Endothelial cell of umbilical vein (primary cell): ENCODE measurements around the gene BIN2. TPM values are rescaled to one million over a fixed set of nuclear protein-coding genes. Genes with fewer than 3 reads are reported as not detected.
A peak's percentile ranks its signal among the peaks of the same experiment; 100 is the strongest.

Experiments used
- BruUV-seq: library from RNA; stranded (reverse); fragments of 400-500 nt; replicated peaks from 2 replicates; lab custom pipeline; 2021; lab: Mats Ljungman, UMichigan
- CTCF ChIA-PET: fragments of 300-600, 350-600 bp; sonication (Branson Sonifier 250); formaldehyde crosslinking; loops from one replicate; lab custom pipeline; 2021; ENCODE audit warnings: antibody characterized with exemption, inconsistent platforms; lab: Charles Lee
- POLR2A ChIA-PET: fragments of 300-600, 350-600 bp; sonication (Branson Sonifier 250); formaldehyde crosslinking; loops from one replicate; lab custom pipeline; 2021; ENCODE audit warnings: antibody characterized with exemption, inconsistent platforms; lab: Charles Lee
- DNase-seq: peaks from one replicate; pipeline ENCODE4 v3.0.0-alpha.2; 2011; ENCODE audit warnings: low read depth, low spot score
- FAIRE-seq: peaks from 2 replicates; lab custom pipeline; 2011; peaks lifted over from hg19 to GRCh38; lab: Jason Lieb, UNC
- H2AFZ ChIP-seq: 2 replicates; pipeline ENCODE4 v1.6.0; 2012; ENCODE audit warnings: low read depth, low read length, control low read depth, inconsistent platforms
- H3K27ac ChIP-seq: 2 replicates; pipeline ENCODE4 v1.5.1; 2011; ENCODE audit warnings: low read depth, mild to moderate bottlenecking, control low read depth, low read length, moderate library complexity; ENCODE audit not compliant: insufficient read depth
- H3K27me3 ChIP-seq, 2 experiments: 2 replicates each; pipeline versions ENCODE4 v1.6.0 to v1.6.1; 2011; ENCODE audit warnings: low read length in 2 of 2, mixed read lengths in 1 of 2; ENCODE audit not compliant: control insufficient read depth in 2 of 2, insufficient read depth in 2 of 2
- H3K36me3 ChIP-seq, 2 experiments: 2 replicates in 1 of 2; 3 replicates in 1 of 2; pipeline ENCODE4 v1.5.1; 2011; ENCODE audit warnings: low read length in 2 of 2, mild to moderate bottlenecking in 1 of 2, moderate library complexity in 1 of 2; ENCODE audit not compliant: control insufficient read depth in 2 of 2, insufficient read depth in 2 of 2; ENCODE audit errors: extremely low read depth in 1 of 2
- H3K4me1 ChIP-seq: 3 replicates; pipeline ENCODE4 v1.5.1; 2011; ENCODE audit warnings: mild to moderate bottlenecking, low read length; ENCODE audit not compliant: control insufficient read depth, insufficient read depth; ENCODE audit errors: extremely low read depth
- H3K4me2 ChIP-seq: 2 replicates; pipeline ENCODE4 v1.6.1; 2011; ENCODE audit warnings: low read length, control low read depth, mixed read lengths; ENCODE audit not compliant: insufficient read depth
- H3K4me3 ChIP-seq, 3 experiments: fragments of 200-600 bp in 1 of 3; sonication (generic), shearing (Covaris generic) in 1 of 3; replicated peaks in 1 of 3; 2 replicates each; pipeline ENCODE4 v1.5.1; 2011 to 2016; ENCODE audit warnings: control low read depth in 3 of 3, low read length in 3 of 3, mild to moderate bottlenecking in 2 of 3, inconsistent platforms in 1 of 3, low read depth in 1 of 3, moderate library complexity in 1 of 3; ENCODE audit not compliant: insufficient read depth in 1 of 3
- H3K79me2 ChIP-seq: 2 replicates; pipeline ENCODE4 v1.6.0; 2012; ENCODE audit warnings: low read length, inconsistent platforms; ENCODE audit not compliant: control insufficient read depth, insufficient read depth
- H3K9ac ChIP-seq: replicated peaks from 2 replicates; pipeline ENCODE3; 2011; ENCODE audit warnings: low read length, control low read depth; ENCODE audit not compliant: insufficient read depth; ENCODE audit errors: extremely low read depth
- H3K9me1 ChIP-seq: replicated peaks from 3 replicates; pipeline ENCODE4 v1.6.0; 2011; ENCODE audit warnings: mild to moderate bottlenecking, low read length; ENCODE audit not compliant: control insufficient read depth, insufficient read depth; ENCODE audit errors: extremely low read depth
- H3K9me3 ChIP-seq: replicated peaks from 2 replicates; pipeline ENCODE4 v1.5.1; 2012; ENCODE audit warnings: low read length, inconsistent platforms; ENCODE audit not compliant: control insufficient read depth, insufficient read depth
- H4K20me1 ChIP-seq: replicated peaks from 2 replicates; pipeline ENCODE3; 2011; ENCODE audit warnings: mild to moderate bottlenecking, low read length; ENCODE audit not compliant: control insufficient read depth, insufficient read depth; ENCODE audit errors: extremely low read depth
- EZH2 ChIP-seq: IDR thresholded peaks from 2 replicates; pipeline ENCODE4 v1.6.1; 2012; ENCODE audit warnings: borderline replicate concordance, low read depth, mild to moderate bottlenecking, moderate library complexity, low read length, inconsistent platforms; ENCODE audit not compliant: severe bottlenecking
- GATA2 ChIP-seq: IDR thresholded peaks from 2 replicates; pipeline ENCODE4 v1.7.0; 2011; ENCODE audit warnings: low read depth, mild to moderate bottlenecking, moderate library complexity, mixed read lengths, low read length; ENCODE audit not compliant: insufficient read length, insufficient read depth
- MYC ChIP-seq: IDR thresholded peaks from one replicate; pipeline ENCODE4 v1.6.1; 2011; ENCODE audit warnings: mild to moderate bottlenecking, low read depth, low read length
- POLR2AphosphoS5 ChIP-seq: IDR thresholded peaks from 2 replicates; pipeline ENCODE4 v1.6.1; 2012; ENCODE audit warnings: low read depth, mild to moderate bottlenecking, control low read depth, low read length, moderate library complexity; ENCODE audit not compliant: insufficient read depth
- dilution Hi-C: fragments of 300-500 bp; cut with MboI; formaldehyde crosslinking; loops from one replicate; pipeline ENCODE4 v1.15.0; 2019; ENCODE audit warnings: low sequenced_read_pairs; ENCODE audit not compliant: extremely low pct_ligation_motif_present
- intact Hi-C: fragments of 100-400 bp; cut with micrococcal nuclease; formaldehyde crosslinking; loops from one replicate; pipeline ENCODE4 v1.10.0; 2022
- polyA plus RNA-seq, 4 experiments: library from polyadenylated mRNA; depleted of rRNA in 3 of 4; stranded (reverse) in 3 of 4; unstranded in 1 of 4; fragments of >200 nt; gene quantifications; 2 replicates each; pipeline versions ENCODE4 v1.2.1 to v1.2.3, GENCODE V29; 2011 to 2012; ENCODE audit warnings: missing spikeins in 1 of 4
- total RNA-seq: library from RNA; stranded (reverse); gene quantifications from 2 replicates; pipeline ENCODE4 v1.2.3, GENCODE V29; 2021
- TF ChIP-seq, protein P1 (sequence below): IDR thresholded peaks from 2 replicates; pipeline ENCODE4 v1.6.1; 2011; ENCODE audit not compliant: insufficient read depth, insufficient read length
- TF ChIP-seq, protein P2 (sequence below), 2 donors: IDR thresholded peaks; 1 replicate in 1 of 2; 2 replicates in 1 of 2; pipeline ENCODE4 v1.5.1; 2011; ENCODE audit warnings: low read length in 2 of 2, mild to moderate bottlenecking in 2 of 2, moderate library complexity in 2 of 2, control low read depth in 1 of 2, inconsistent platforms in 1 of 2, low read depth in 1 of 2; ENCODE audit not compliant: insufficient read depth in 1 of 2; ENCODE audit errors: extremely low read depth in 1 of 2

Gene BIN2
- total and polyA plus RNA-seq, 2 donors (not counting 3 experiments of a cell fraction or from before 2014, with no cell fraction given) = not detected

DNA sequence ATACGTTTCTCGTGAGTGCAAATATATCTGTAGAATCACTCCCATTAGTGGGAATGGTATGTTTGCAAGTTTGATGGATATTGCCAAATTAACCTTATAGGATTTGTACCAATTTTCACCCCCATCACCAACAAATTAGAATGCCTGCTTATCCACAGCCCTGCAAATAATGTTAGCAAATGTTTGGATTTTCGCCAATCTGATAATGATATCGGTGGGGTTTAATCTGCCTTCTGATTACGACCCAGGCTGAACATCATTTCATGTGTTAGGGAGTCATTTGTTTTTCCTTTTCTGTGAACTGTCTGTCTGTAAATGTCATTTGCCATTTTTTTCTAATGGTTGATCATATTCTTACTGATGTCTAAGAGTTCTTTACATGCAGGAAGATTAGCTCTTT lies 89.4 kb downstream of the BIN2 start:
- H3K9me3 ChIP-seq = no peaks in the 10 kb centered on the region
- dilution Hi-C loops (no loop called here), intact Hi-C loops (no loop called here)
- no TSS peak for BruUV-seq
- H3K9ac ChIP-seq = no peak overlapping the region
- H3K4me1 ChIP-seq = peaks cover 4% of the 10 kb centered on the region
- no peaks in the 10 kb centered on the region for H4K20me1 ChIP-seq
- POLR2A ChIA-PET = no interaction called here
- no peak overlapping the region for H3K27ac ChIP-seq
- TF ChIP-seq POLR2AphosphoS5 = no peak
- TF ChIP-seq, protein P1, sequence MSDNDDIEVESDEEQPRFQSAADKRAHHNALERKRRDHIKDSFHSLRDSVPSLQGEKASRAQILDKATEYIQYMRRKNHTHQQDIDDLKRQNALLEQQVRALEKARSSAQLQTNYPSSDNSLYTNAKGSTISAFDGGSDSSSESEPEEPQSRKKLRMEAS = no peak
- TF ChIP-seq, protein P2, sequence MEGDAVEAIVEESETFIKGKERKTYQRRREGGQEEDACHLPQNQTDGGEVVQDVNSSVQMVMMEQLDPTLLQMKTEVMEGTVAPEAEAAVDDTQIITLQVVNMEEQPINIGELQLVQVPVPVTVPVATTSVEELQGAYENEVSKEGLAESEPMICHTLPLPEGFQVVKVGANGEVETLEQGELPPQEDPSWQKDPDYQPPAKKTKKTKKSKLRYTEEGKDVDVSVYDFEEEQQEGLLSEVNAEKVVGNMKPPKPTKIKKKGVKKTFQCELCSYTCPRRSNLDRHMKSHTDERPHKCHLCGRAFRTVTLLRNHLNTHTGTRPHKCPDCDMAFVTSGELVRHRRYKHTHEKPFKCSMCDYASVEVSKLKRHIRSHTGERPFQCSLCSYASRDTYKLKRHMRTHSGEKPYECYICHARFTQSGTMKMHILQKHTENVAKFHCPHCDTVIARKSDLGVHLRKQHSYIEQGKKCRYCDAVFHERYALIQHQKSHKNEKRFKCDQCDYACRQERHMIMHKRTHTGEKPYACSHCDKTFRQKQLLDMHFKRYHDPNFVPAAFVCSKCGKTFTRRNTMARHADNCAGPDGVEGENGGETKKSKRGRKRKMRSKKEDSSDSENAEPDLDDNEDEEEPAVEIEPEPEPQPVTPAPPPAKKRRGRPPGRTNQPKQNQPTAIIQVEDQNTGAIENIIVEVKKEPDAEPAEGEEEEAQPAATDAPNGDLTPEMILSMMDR (IDR thresholded peaks at IDR 0.05; ENCODE audit: extremely low read depth in 1 of 2, insufficient read depth in 1 of 2, low read depth in 1 of 2, low read length in 2 of 2) = no peak
- TF ChIP-seq EZH2 = no peak
- TF ChIP-seq GATA2 = peak; percentile 21
- no peak for TF ChIP-seq MYC
- no peak for DNase-seq
- no peaks in the 10 kb centered on the region for H3K27me3 ChIP-seq
- no peaks in the 10 kb centered on the region for H3K36me3 ChIP-seq
- H2AFZ ChIP-seq = no peak overlapping the region
- no peak overlapping the region for H3K4me2 ChIP-seq
- FAIRE-seq = peak; percentile 18
- H3K9me1 ChIP-seq = no peaks in the 10 kb centered on the region
- no peak overlapping the region for H3K4me3 ChIP-seq
- CTCF ChIA-PET = no interaction called here
- H3K79me2 ChIP-seq = peaks cover under 1% of the 10 kb centered on the region
